Esophagus squamous epithelium (tissue), 5 donors: ENCODE data around the gene TF. TPM values are rescaled to one million over a fixed set of nuclear protein-coding genes. Genes with fewer than 3 reads are reported as not detected.
A peak's percentile ranks its signal among the peaks of the same experiment; 100 is the strongest.

ENCODE experiments used
- DNase-seq: peaks from one replicate; lab custom pipeline; 2025; lab: John Stamatoyannopoulos, UW
- H3K27ac ChIP-seq, 4 donors: fragments of 200-600 bp; sonication (generic); one replicate each; pipeline ENCODE4 v1.5.1; 2016 to 2019; ENCODE audit warnings: mild to moderate bottlenecking in 1 of 4
- H3K27me3 ChIP-seq, 4 donors: fragments of 200-600 bp; sonication (generic); 1 replicate in 3 of 4; 2 replicates in 1 of 4; pipeline versions ENCODE4 v1.5.1 to v1.6.0; 2017 to 2021; ENCODE audit warnings: antibody characterized with exemption in 1 of 4
- H3K36me3 ChIP-seq, 3 donors: fragments of 200-600 bp; sonication (generic); one replicate each; pipeline ENCODE4 v1.5.1; 2016 to 2019
- H3K4me1 ChIP-seq, 3 donors: fragments of 200-600 bp; sonication (generic); one replicate each; pipeline ENCODE4 v1.5.1; 2017 to 2019
- H3K4me3 ChIP-seq, 4 donors: fragments of 200-600 bp; sonication (generic); 1 replicate in 3 of 4; 2 replicates in 1 of 4; pipeline ENCODE4 v1.5.1; 2016 to 2019; ENCODE audit warnings: mild to moderate bottlenecking in 2 of 4, moderate library complexity in 1 of 4
- H3K9me3 ChIP-seq, 3 donors: fragments of 200-600 bp; sonication (generic); one replicate each; pipeline ENCODE4 v1.5.1; 2016 to 2019
- CTCF ChIP-seq, 6 experiments: fragments of 450-650 bp in 4 of 6; fragments of 200-600 bp in 2 of 6; sonication (generic) in 2 of 6; IDR thresholded peaks; one replicate each; pipeline ENCODE4 v1.5.1; 2016 to 2019; ENCODE audit warnings: antibody characterized with exemption in 6 of 6, mild to moderate bottlenecking in 4 of 6, moderate library complexity in 4 of 6
- POLR2A ChIP-seq, 4 donors: fragments of 450-650 bp; IDR thresholded peaks; one replicate each; pipeline ENCODE4 v1.6.1; 2017; ENCODE audit warnings: antibody characterized with exemption in 4 of 4, mild to moderate bottlenecking in 4 of 4, moderate library complexity in 3 of 4
- WGBS, 2 donors: methylation state at CpG; one replicate each; pipeline ENCODE4 v1.1.5; 2018; 5-methylcytosine and 5-hydroxymethylcytosine counted together
- intact Hi-C: fragments of 100-400 bp; cut with DNase I; formaldehyde crosslinking; loops from one replicate; pipeline ENCODE4 v1.15.0; 2022
- total RNA-seq, 4 donors: library from RNA; depleted of rRNA; stranded (reverse); fragments of >200 nt; gene quantifications; one replicate each; pipeline ENCODE4 v1.1.0, GENCODE V29; 2016
- donor health status: DM: yes; HTN: yes; CAD: no.

The TF gene
- total RNA-seq, 4 donors from 2014 or later, result 0.53 to 17.9 (median 9.4) TPM

GRCh38 chr3:133753107-133753778, 7.0 kb downstream of the TF start:
- TF ChIP-seq POLR2A (IDR thresholded peaks at IDR 0.05) (no peak), CTCF (IDR thresholded peaks at IDR 0.05) (no peak)
- DNase-seq, result no peak
- Histone ChIP-seq H3K27me3 (no peaks in the 10 kb centered on the region), H3K36me3 (no peaks in the 10 kb centered on the region), H3K27ac (peak overlapping the region in 2 of 4 donors; percentile 45 to 90), H3K4me3 (no peak overlapping the region), H3K9me3 (no peaks in the 10 kb centered on the region), H3K4me1 (peaks cover 14 to 93% (median 50%) of the 10 kb centered on the region in 3 donors)
- intact Hi-C loops, result no loop called here
- 48 to 55% methylated on average over 11 to 12 of the region's 13 CpGs for WGBS, 2 donors

GRCh38 chr3:133753779-133754164, 7.6 kb downstream of the TF start:
- no peaks in the 10 kb centered on the region for H3K27me3 ChIP-seq
- intact Hi-C loops, result no loop called here
- H3K9me3 ChIP-seq, result no peaks in the 10 kb centered on the region
- no peak overlapping the region for H3K4me3 ChIP-seq
- WGBS, 2 donors, result 100% methylated on average over 1 of the region's 1 CpG; no CpG with 5 or more reads in 1 of the 2 donors
- no peak for DNase-seq
- no peak for TF ChIP-seq POLR2A (IDR thresholded peaks at IDR 0.05)
- TF ChIP-seq CTCF (IDR thresholded peaks at IDR 0.05), result no peak
- H3K4me1 ChIP-seq, result peaks cover 14 to 97% (median 50%) of the 10 kb centered on the region in 3 donors
- no peaks in the 10 kb centered on the region for H3K36me3 ChIP-seq
- H3K27ac ChIP-seq, result peak overlapping the region in 3 of 4 donors; percentile 2 to 90 (median 45)

- no peaks in the 10 kb centered on the region for H3K36me3 ChIP-seq
- TF ChIP-seq CTCF (IDR thresholded peaks at IDR 0.05) (no peak), POLR2A (IDR thresholded peaks at IDR 0.05) (no peak)
- no peaks in the 10 kb centered on the region for H3K27me3 ChIP-seq
- no peaks in the 10 kb centered on the region for H3K9me3 ChIP-seq
- peak overlapping the region; percentile 40 to 90 (median 50) for H3K27ac ChIP-seq
- H3K4me3 ChIP-seq, result no peak overlapping the region
- DNase-seq, result no peak
- peaks cover 14 to 92% (median 49%) of the 10 kb centered on the region in 3 donors for H3K4me1 ChIP-seq
- WGBS, 2 donors, result 20 to 33% methylated on average over 1 to 3 of the region's 5 CpGs
- intact Hi-C loops, result no loop called here
These were observed 8.3 kb downstream of the TF start for GRCh38 chr3:133754455-133754854.

GRCh38 chr3:133754973-133755828, 9.0 kb downstream of the TF start:
- Histone ChIP-seq H3K36me3 (no peaks in the 10 kb centered on the region), H3K9me3 (no peaks in the 10 kb centered on the region), H3K27me3 (no peaks in the 10 kb centered on the region), H3K4me1 (peaks cover 14 to 85% (median 42%) of the 10 kb centered on the region in 3 donors), H3K4me3 (no peak overlapping the region), H3K27ac (peak overlapping the region; percentile 40 to 90 (median 50))
- DNase-seq, result no peak
- intact Hi-C loops, result no loop called here
- 53 to 78% methylated on average over 5 to 9 of the region's 10 CpGs for WGBS, 2 donors
- TF ChIP-seq CTCF (IDR thresholded peaks at IDR 0.05), result no peak
- TF ChIP-seq POLR2A (IDR thresholded peaks at IDR 0.05), result no peak
